Pancreas (tissue), 10 donors: Measurements from ENCODE around the gene DPT. TPM values are rescaled to one million over a fixed set of nuclear protein-coding genes. Genes with fewer than 3 reads are reported as not detected.

ENCODE experiments used
- ATAC-seq, 4 donors: fragments of 200-7000 bp; cut with Tn5 transposase; one replicate each; pipeline versions ENCODE4 v1.8.0 to v1.9.1; 2020; ENCODE audit warnings: mild to moderate bottlenecking in 4 of 4, moderate library complexity in 4 of 4
- DNase-seq, 6 donors: peaks; one replicate each; pipeline ENCODE4 v3.0.0-alpha.2; 2020
- FAIRE-seq: peaks from 2 replicates; lab custom pipeline; 2012; peaks lifted over from hg19 to GRCh38; lab: Jason Lieb, UNC
- H3K27ac ChIP-seq, 4 donors: fragments of 200-600 bp; sonication (generic); 1 replicate in 3 of 4; 2 replicates in 1 of 4; pipeline versions ENCODE4 v1.5.0 to v1.8.0; 2020
- H3K27me3 ChIP-seq, 4 donors: fragments of 200-600 bp; one replicate each; pipeline ENCODE4 v1.8.0; 2021
- H3K36me3 ChIP-seq, 3 donors: fragments of 200-600 bp; sonication (generic) in 1 of 3; one replicate each; pipeline versions ENCODE4 v1.5.0 to v1.8.0; 2020 to 2021
- H3K4me1 ChIP-seq, 3 donors: fragments of 200-600 bp; one replicate each; pipeline ENCODE4 v1.8.0; 2021
- H3K4me3 ChIP-seq, 4 donors: fragments of 200-600 bp; sonication (generic) in 2 of 4; one replicate each; pipeline versions ENCODE4 v1.5.0 to v1.8.0; 2020 to 2021
- H3K9me3 ChIP-seq, 4 donors: fragments of 200-600 bp; one replicate each; pipeline ENCODE4 v1.8.0; 2021
- WGBS, 2 donors: extraction: QIAGEN DNeasy Blood & Tissue Kit; methylation state at CpG; one replicate each; pipeline ENCODE4 v1.1.7; 2013; 5-methylcytosine and 5-hydroxymethylcytosine counted together
- intact Hi-C, 3 donors: fragments of 100-400 bp; cut with DNase I; formaldehyde crosslinking; loops; one replicate each; pipeline versions ENCODE4 v1.11.1 to v1.14.2; 2022
- polyA plus RNA-seq, 2 donors: library from polyadenylated mRNA; stranded (reverse); fragments of 200-250 nt; gene quantifications; one replicate each; pipeline ENCODE4 v1.2.3, GENCODE V29; 2013
- total RNA-seq, 6 donors: library from RNA; stranded (reverse); fragmentation: NEBNext Ultra II Directional in 4 of 6; extraction: Animal tissue kit (Norgen Biotek cat#: 25700) in 4 of 6; gene quantifications; one replicate each; pipeline versions ENCODE4 v1.2.1 to v1.2.4, GENCODE V29; 2021 to 2023
- TF ChIP-seq, protein P1 (sequence below), 4 donors: fragments of 200-600 bp; sonication (generic) in 3 of 4; IDR thresholded peaks; one replicate each; pipeline versions ENCODE4 v1.5.0 to v1.8.0; 2021; ENCODE audit warnings: antibody characterized with exemption in 4 of 4
- donor health status: healthy with polysubstance abuse.
- donor health status: DM: no; HTN: no; CAD: no; lungs with moderate emphysema.
- donor health status: DM: no; HTN: no; CAD: no.
- donor health status: control.
- donor health status: control.
- donor health status: Bipolar disorder and iron deficiency.
- donor health status: DM: yes; HTN: yes; CAD: no.
- donor health status: DM: no; HTN: no; CAD: no.
- donor health status: DM: no; HTN: no; CAD: no.
- donor health status: DM: yes; HTN: yes; CAD: no.

DPT gene
- total and polyA plus RNA-seq, 8 donors, result 3.4 to 16.2 (median 7.5) TPM

DNA sequence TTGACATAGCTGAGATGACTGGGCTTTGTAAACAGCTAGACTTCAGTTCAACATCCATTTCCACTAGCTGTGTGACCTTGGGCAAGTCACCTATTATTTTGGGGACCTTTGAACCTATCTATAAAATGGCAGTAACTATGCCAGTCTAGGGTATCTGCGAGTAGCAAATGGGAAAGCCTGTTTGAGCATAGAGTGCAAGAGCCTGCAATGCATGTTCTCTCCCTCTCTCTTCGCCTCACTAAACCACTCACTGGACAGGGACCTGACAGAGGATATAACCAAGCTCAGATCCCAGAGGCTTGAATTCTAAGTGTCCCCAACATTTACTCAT lies 39.7 kb downstream of the DPT start:
- Histone ChIP-seq H3K4me3 (no peak overlapping the region), H3K4me1 (peaks cover 42 to 60% (median 59%) of the 10 kb centered on the region in 3 donors), H3K27me3 (no peaks in the 10 kb centered on the region), H3K27ac (peak overlapping the region; percentile 63 to 82 (median 72)), H3K36me3 (no peaks in the 10 kb centered on the region), H3K9me3 (no peaks in the 10 kb centered on the region)
- TF ChIP-seq, protein P1, sequence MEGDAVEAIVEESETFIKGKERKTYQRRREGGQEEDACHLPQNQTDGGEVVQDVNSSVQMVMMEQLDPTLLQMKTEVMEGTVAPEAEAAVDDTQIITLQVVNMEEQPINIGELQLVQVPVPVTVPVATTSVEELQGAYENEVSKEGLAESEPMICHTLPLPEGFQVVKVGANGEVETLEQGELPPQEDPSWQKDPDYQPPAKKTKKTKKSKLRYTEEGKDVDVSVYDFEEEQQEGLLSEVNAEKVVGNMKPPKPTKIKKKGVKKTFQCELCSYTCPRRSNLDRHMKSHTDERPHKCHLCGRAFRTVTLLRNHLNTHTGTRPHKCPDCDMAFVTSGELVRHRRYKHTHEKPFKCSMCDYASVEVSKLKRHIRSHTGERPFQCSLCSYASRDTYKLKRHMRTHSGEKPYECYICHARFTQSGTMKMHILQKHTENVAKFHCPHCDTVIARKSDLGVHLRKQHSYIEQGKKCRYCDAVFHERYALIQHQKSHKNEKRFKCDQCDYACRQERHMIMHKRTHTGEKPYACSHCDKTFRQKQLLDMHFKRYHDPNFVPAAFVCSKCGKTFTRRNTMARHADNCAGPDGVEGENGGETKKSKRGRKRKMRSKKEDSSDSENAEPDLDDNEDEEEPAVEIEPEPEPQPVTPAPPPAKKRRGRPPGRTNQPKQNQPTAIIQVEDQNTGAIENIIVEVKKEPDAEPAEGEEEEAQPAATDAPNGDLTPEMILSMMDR (IDR thresholded peaks at IDR 0.05), result no peak
- 74 to 81% methylated on average over 2 of the region's 2 CpGs for WGBS, 2 donors
- intact Hi-C loops, result no loop called here
- FAIRE-seq (no peak), ATAC-seq (no peak), DNase-seq (no peak)

DNA sequence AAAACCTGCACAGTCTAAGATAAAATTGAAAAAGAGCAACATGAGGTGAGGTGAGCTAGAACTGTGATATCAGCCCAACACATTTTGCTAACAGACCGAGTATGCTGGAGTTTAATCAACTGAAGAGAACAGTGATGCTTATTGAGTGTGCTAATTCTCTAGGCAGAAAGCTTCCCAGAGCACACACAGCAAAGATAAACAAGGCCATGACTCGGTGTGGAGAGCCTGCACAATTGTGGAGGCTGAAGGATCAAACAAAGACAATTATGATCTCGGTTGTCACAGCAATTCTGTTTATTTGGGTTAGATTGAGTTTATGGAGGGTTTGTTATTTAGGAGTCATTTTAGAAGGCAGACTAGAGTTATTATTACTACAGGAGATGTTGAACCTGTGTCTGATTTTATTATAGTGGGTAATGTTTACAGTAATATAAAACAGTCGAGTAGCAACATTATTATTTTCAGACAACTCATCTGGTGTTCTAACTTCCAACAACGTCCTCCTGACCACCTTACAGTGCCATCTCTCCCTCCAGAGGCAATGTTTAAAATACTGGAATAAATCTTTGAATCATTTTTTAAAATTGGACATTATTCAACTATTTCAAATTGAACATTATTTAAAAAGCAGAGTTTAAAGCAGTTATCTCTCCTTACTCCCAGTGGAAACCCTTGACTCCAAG lies 40.2 kb downstream of the DPT start:
- Histone ChIP-seq H3K27me3 (no peaks in the 10 kb centered on the region), H3K27ac (peak overlapping the region in 3 of 4 donors; percentile 64 to 82 (median 80)), H3K36me3 (no peaks in the 10 kb centered on the region), H3K4me3 (no peak overlapping the region), H3K4me1 (peaks cover 40 to 55% (median 54%) of the 10 kb centered on the region in 3 donors), H3K9me3 (no peaks in the 10 kb centered on the region)
- TF ChIP-seq, protein P1 (IDR thresholded peaks at IDR 0.05), result no peak
- intact Hi-C loops, result no loop called here
- peak; percentile 64 for FAIRE-seq
- no peak for DNase-seq
- WGBS, 2 donors, result 43 to 51% methylated on average over 5 of the region's 5 CpGs
- peak in 2 of 4 donors; percentile 17 to 26 for ATAC-seq

GRCh38 chr1:168687816-168688215 lies 41.2 kb downstream of the DPT start:
- no peak for FAIRE-seq
- Histone ChIP-seq H3K4me3 (no peak overlapping the region), H3K4me1 (peaks cover 39 to 50% (median 45%) of the 10 kb centered on the region in 3 donors), H3K9me3 (no peaks in the 10 kb centered on the region), H3K27ac (peak overlapping the region in 1 of 4 donors; percentile 82), H3K36me3 (no peaks in the 10 kb centered on the region), H3K27me3 (no peaks in the 10 kb centered on the region)
- intact Hi-C loops, result no loop called here
- WGBS, 2 donors, result 91 to 97% methylated on average over 4 of the region's 4 CpGs
- DNase-seq, result no peak
- TF ChIP-seq, protein P1 (IDR thresholded peaks at IDR 0.05), result no peak
- no peak for ATAC-seq

- ATAC-seq (peak in 3 of 4 donors; percentile 23 to 65 (median 59)), FAIRE-seq (no peak), DNase-seq (no peak)
- Histone ChIP-seq H3K4me3 (no peak overlapping the region), H3K27me3 (no peaks in the 10 kb centered on the region), H3K4me1 (peaks cover 33 to 40% (median 35%) of the 10 kb centered on the region in 3 donors), H3K9me3 (no peaks in the 10 kb centered on the region), H3K27ac (peak overlapping the region in 1 of 4 donors; percentile 36), H3K36me3 (no peaks in the 10 kb centered on the region)
- intact Hi-C loops, result no loop called here
- TF ChIP-seq, protein P1 (IDR thresholded peaks at IDR 0.05), result no peak
- WGBS, 2 donors, result 61 to 66% methylated on average over 2 of the region's 2 CpGs
Measured at GRCh38 chr1:168686666-168687065, 42.3 kb downstream of the DPT start.

DNA sequence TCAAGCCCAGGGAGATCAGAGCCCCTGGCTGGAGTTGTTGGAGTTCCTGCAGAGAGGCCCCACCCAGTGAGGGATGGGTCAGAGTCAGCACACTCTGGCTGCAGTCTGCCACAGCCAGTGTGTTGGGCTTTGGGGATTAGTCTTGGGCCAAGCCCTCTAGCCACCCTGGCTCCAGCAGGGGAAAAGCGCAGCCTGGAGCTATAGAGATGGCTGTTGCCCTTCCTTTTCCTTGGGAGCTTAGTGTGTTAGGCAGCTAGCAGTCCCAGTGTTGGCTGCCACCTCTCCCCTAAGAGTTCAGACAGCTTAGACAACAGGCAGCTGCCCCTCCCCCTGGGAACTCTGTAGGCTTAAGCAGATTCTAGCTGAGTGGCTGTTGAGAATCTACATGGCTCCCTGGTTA lies 45.1 kb downstream of the DPT start:
- intact Hi-C loops, result no loop called here
- Histone ChIP-seq H3K36me3 (no peaks in the 10 kb centered on the region), H3K27ac (no peak overlapping the region), H3K9me3 (no peaks in the 10 kb centered on the region), H3K4me3 (no peak overlapping the region), H3K27me3 (no peaks in the 10 kb centered on the region), H3K4me1 (peaks cover 7 to 15% (median 7%) of the 10 kb centered on the region in 3 donors)
- no peak for ATAC-seq
- 100% methylated on average over 1 of the region's 1 CpG for WGBS, 2 donors
- no peak for FAIRE-seq
- no peak for DNase-seq
- TF ChIP-seq, protein P1 (IDR thresholded peaks at IDR 0.05), result no peak
